Natural killer cell (primary cell): ENCODE results near the gene GOLPH3L. TPM values are rescaled to one million over a fixed set of nuclear protein-coding genes. Genes with fewer than 3 reads are reported as not detected.

Experiments used
- ATAC-seq, 3 donors: fragments of 150-1000 bp in 2 of 3; fragments of 200-7000 bp in 1 of 3; cut with Tn5 transposase; 1 replicate in 1 of 3; 2 replicates in 2 of 3; pipeline ENCODE4 v1.10.0; 2021; ENCODE audit warnings: mild to moderate bottlenecking in 2 of 3, moderate library complexity in 2 of 3
- DNase-seq, 2 donors: peaks; one replicate each; pipeline versions ENCODE4 v3.0.0 to v3.0.0-alpha.2; 2013 to 2021; ENCODE audit warnings: mixed read lengths in 1 of 2
- H3K27ac ChIP-seq: one replicate; pipeline ENCODE4 v1.5.1; 2013; ENCODE audit warnings: mild to moderate bottlenecking, low read length
- H3K27me3 ChIP-seq: one replicate; pipeline ENCODE4 v1.6.1; 2013; ENCODE audit warnings: low read length; ENCODE audit not compliant: control insufficient read depth, insufficient read depth
- H3K36me3 ChIP-seq: one replicate; pipeline ENCODE4 v1.6.1; 2013; ENCODE audit warnings: low read length; ENCODE audit not compliant: control insufficient read depth, insufficient read depth
- H3K4me1 ChIP-seq: one replicate; pipeline ENCODE4 v1.6.1; 2013; ENCODE audit warnings: low read length; ENCODE audit not compliant: control insufficient read depth, insufficient read depth
- H3K4me3 ChIP-seq: one replicate; pipeline ENCODE4 v1.5.1; 2013; ENCODE audit warnings: low read length
- H3K9me3 ChIP-seq: one replicate; pipeline ENCODE4 v1.6.1; 2013; ENCODE audit warnings: low read length; ENCODE audit not compliant: control insufficient read depth, insufficient read depth
- H3K27ac Mint-ChIP-seq, 2 donors: one replicate each; pipeline ENCODE4 v1.8.0; 2022; ENCODE audit warnings: mild to moderate bottlenecking in 2 of 2, mixed read lengths in 2 of 2, moderate library complexity in 1 of 2
- H3K27me3 Mint-ChIP-seq, 2 donors: one replicate each; pipeline ENCODE4 v1.8.0; 2022; ENCODE audit warnings: low read depth in 2 of 2, mixed read lengths in 2 of 2
- H3K36me3 Mint-ChIP-seq: one replicate; pipeline ENCODE4 v1.8.0; 2022; ENCODE audit warnings: mixed read lengths
- H3K4me1 Mint-ChIP-seq, 2 donors: one replicate each; pipeline ENCODE4 v1.8.0; 2022; ENCODE audit warnings: mixed read lengths in 2 of 2
- H3K4me3 Mint-ChIP-seq: one replicate; pipeline ENCODE4 v1.8.0; 2022; ENCODE audit warnings: mild to moderate bottlenecking, moderate library complexity, mixed read lengths
- H3K9me3 Mint-ChIP-seq, 2 donors: one replicate each; pipeline ENCODE4 v1.8.0; 2022; ENCODE audit warnings: mixed read lengths in 2 of 2
- CTCF ChIP-seq: fragments of 200-600 bp; IDR thresholded peaks from one replicate; pipeline ENCODE4 v1.8.0; 2022; ENCODE audit warnings: antibody characterized with exemption
- WGBS: methylation state at CpG from one replicate; pipeline ENCODE4 v1.1.7; 2013; ENCODE audit warnings: missing lambda C conversion rate; ENCODE audit not compliant: insufficient coverage; 5-methylcytosine and 5-hydroxymethylcytosine counted together
- intact Hi-C: fragments of 100-400 bp; cut with micrococcal nuclease; formaldehyde crosslinking; loops from one replicate; pipeline ENCODE4 v1.14.2; 2022
- total RNA-seq, 4 donors: library from RNA; stranded (reverse); fragments of 120-200 nt in 1 of 4; gene quantifications; one replicate each; pipeline versions ENCODE4 v1.2.3 to v1.2.4, GENCODE V29; 2013 to 2022

The GOLPH3L gene
- total RNA-seq, 3 donors from 2014 or later (not counting 1 experiment from before 2014, with no cell fraction given) = 6.2 to 13.6 (median 10.3) TPM

DNA sequence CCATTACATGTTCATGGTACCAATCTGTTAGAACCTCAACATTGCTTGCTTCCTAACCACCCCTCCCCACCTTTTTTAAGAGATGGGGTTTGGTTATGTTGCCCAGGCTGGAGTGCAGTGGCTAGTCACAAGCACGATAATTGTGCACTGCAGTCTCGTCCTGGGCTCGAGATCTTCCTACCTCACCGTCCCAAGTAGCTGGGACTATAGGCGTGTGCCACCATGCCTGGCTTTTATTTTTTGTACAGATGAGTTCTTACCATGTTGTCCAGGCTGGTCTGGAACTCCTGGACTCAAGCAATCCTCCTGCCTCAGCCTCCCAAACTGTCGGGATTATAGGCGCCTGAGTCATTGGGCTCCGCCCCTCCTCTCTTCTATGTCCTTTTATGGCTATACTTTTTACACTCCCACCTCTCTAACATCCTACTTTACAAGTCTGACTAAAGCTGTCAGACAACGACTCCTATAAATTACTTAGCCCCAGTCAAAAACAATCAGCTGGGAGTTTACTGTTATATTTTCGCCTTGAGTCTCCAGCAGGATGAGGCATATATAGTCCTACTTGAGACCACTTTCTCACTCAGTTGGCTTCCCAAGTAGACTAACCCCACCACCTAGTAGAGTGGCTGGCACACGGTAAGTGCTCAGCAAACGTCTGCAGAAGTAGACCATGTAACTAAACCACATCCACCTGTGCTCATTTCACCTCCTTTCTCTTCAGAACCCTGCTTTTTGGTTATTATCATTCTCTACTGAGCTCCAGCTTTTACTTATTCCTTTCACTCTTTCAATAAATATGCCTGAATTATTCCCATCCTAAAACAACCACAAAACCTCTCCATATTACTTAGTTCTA lies 81.4 kb downstream of the GOLPH3L start:
- Mint-ChIP-seq H3K36me3 (peaks cover 13% of the 10 kb centered on the region), H3K4me3 (peak overlapping the region; percentile 40), H3K4me1 (peaks cover 51 to 56% of the 10 kb centered on the region in 2 donors), H3K27ac (peak overlapping the region; percentile 74 to 90), H3K27me3 (no peaks in the 10 kb centered on the region), H3K9me3 (no peaks in the 10 kb centered on the region)
- TF ChIP-seq CTCF = no peak
- Histone ChIP-seq H3K4me3 (no peak overlapping the region), H3K36me3 (peaks cover 20% of the 10 kb centered on the region), H3K4me1 (peaks cover 40% of the 10 kb centered on the region), H3K9me3 (no peaks in the 10 kb centered on the region), H3K27ac (peak overlapping the region; percentile 2), H3K27me3 (no peaks in the 10 kb centered on the region)
- peak in 1 of 2 donors; percentile 51 for DNase-seq
- 77% methylated on average over 12 of the region's 12 CpGs for WGBS
- ATAC-seq = no peak
- intact Hi-C loops = no loop called here

DNA sequence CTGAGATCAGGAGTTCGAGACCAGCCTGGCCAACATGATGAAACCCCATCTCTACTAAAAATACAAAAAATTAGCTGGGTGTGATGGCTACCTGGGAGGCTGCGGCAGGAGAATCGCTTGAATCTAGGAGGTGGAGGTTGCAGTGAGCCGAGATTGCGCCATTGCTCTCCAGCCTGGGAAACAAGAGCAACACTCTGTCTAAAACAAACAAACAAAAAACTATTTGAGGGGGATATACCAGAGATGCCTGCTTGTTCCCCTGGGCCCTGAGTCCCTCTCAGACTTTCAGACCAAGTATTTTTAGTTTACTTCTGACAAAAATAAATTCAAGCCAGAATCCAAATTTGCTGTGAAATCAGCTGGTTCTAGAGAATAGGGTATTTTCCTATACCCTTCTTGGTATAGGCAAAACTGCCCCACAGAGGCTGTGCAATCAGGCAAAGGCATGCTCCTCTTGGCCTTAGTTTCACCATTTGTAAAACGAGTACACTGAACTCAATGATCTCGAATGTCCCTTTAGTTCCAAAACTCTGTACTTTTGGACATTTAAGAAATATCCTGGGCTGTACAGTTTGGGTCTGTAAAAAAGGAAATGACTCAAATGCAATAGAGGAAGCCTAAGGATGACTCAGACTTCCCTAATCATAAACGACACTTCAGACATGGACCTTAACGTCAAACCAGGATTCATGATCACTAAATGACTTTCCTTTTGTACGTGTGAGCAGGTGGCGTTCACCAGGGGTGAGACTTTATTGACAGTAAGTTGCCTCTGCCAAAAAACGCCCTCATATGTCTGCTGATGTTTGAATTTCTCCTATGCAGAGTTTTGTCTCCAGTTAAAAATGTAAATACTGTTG lies 83.7 kb downstream of the GOLPH3L start:
- H3K4me3 Mint-ChIP-seq = peak overlapping the region; percentile 33
- TF ChIP-seq CTCF = no peak
- peak overlapping the region; percentile 98 for H3K27ac ChIP-seq
- H3K36me3 ChIP-seq = peaks cover 5% of the 10 kb centered on the region
- no peaks in the 10 kb centered on the region for H3K9me3 Mint-ChIP-seq
- peak; percentile 19 to 64 (median 42) for ATAC-seq
- H3K4me1 Mint-ChIP-seq = peaks cover 40 to 48% of the 10 kb centered on the region in 2 donors
- no peaks in the 10 kb centered on the region for H3K36me3 Mint-ChIP-seq
- H3K4me3 ChIP-seq = no peak overlapping the region
- H3K27me3 Mint-ChIP-seq = no peaks in the 10 kb centered on the region
- H3K4me1 ChIP-seq = peaks cover 42% of the 10 kb centered on the region
- H3K27ac Mint-ChIP-seq = peak overlapping the region; percentile 90 to 91
- 45% methylated on average over 10 of the region's 12 CpGs for WGBS
- peak; percentile 27 to 81 for DNase-seq
- no peaks in the 10 kb centered on the region for H3K9me3 ChIP-seq
- H3K27me3 ChIP-seq = no peaks in the 10 kb centered on the region
- intact Hi-C loops = loop anchor here (1.0 kb wide), 1 partner anchor 8 kb away; no protein-coding TSS in a partner anchor

- no peaks in the 10 kb centered on the region for H3K36me3 Mint-ChIP-seq
- peaks cover 42% of the 10 kb centered on the region for H3K4me1 ChIP-seq
- no peak for DNase-seq
Measured at GRCh38 chr1:150612014-150612345, 85.0 kb downstream of the GOLPH3L start.

More at GRCh38 chr1:150612014-150612345, 85.0 kb downstream of the GOLPH3L start:
- TF ChIP-seq CTCF = no peak
- Mint-ChIP-seq H3K27me3 (no peaks in the 10 kb centered on the region), H3K9me3 (no peaks in the 10 kb centered on the region), H3K4me1 (peaks cover 40 to 48% of the 10 kb centered on the region in 2 donors), H3K27ac (peak overlapping the region; percentile 90 to 91), H3K4me3 (peak overlapping the region; percentile 40)
- H3K27ac ChIP-seq = peak overlapping the region; percentile 98
- intact Hi-C loops = no loop called here
- H3K36me3 ChIP-seq = peaks cover 3% of the 10 kb centered on the region
- no peak overlapping the region for H3K4me3 ChIP-seq
- no peaks in the 10 kb centered on the region for H3K27me3 ChIP-seq
- peak in 1 of 3 donors; percentile 0 for ATAC-seq
- WGBS = 96% methylated on average over 3 of the region's 3 CpGs
- H3K9me3 ChIP-seq = no peaks in the 10 kb centered on the region
